Ureter (tissue), 1 donor: ENCODE measurements around the gene EXOC3. TPM values are rescaled to one million over a fixed set of nuclear protein-coding genes. Genes with fewer than 3 reads are reported as not detected.
"Not testable (repeated sequence)": the region's sequence is repeated elsewhere in the genome, so short reads cannot be mapped to it uniquely, and the experiment has no call there.

Source experiments
- DNase-seq: peaks from one replicate; pipeline ENCODE4 v3.0.0-alpha.2; 2020; ENCODE audit warnings: low spot score
- total RNA-seq: library from RNA; stranded (reverse); gene quantifications from one replicate; pipeline ENCODE4 v1.2.4, GENCODE V29; 2023
- donor health status: DM: yes; HTN: yes; CAD: no.

Gene EXOC3
- 63.3 TPM for total RNA-seq

- peak; percentile 74 for DNase-seq
These were observed at the start of gene EXOC3 for GRCh38 chr5:442335-443238. EXOC3 (plus strand) TSS chr5:443176; CDS start chr5:446206, 3,030 bp downstream.

DNA sequence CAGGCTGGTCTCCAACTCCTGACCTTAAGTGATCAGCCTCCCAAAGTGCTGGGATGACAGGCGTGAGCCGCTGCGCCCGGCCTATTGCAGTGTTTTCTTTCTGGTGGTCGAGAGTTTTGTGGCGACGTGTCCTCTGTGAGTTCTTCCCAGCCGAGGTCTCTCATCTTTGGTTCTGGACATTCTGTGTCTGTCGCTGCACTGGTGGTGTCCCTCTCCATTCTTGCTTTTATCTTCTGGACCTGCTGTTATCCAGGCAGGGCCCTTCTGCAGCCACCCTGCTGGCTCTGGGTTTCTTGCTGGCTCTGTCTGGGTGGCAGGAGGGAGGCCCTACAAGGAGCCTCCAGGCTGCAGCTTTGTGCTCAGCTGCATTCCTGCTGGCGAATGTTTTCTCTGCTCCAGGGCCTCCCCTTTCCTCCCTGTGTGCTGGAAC lies 49.1 kb upstream of the EXOC3 start:
- DNase-seq = no peak

GRCh38 chr5:394671-395155 lies 48.3 kb upstream of the EXOC3 start:
- no peak for DNase-seq

DNA sequence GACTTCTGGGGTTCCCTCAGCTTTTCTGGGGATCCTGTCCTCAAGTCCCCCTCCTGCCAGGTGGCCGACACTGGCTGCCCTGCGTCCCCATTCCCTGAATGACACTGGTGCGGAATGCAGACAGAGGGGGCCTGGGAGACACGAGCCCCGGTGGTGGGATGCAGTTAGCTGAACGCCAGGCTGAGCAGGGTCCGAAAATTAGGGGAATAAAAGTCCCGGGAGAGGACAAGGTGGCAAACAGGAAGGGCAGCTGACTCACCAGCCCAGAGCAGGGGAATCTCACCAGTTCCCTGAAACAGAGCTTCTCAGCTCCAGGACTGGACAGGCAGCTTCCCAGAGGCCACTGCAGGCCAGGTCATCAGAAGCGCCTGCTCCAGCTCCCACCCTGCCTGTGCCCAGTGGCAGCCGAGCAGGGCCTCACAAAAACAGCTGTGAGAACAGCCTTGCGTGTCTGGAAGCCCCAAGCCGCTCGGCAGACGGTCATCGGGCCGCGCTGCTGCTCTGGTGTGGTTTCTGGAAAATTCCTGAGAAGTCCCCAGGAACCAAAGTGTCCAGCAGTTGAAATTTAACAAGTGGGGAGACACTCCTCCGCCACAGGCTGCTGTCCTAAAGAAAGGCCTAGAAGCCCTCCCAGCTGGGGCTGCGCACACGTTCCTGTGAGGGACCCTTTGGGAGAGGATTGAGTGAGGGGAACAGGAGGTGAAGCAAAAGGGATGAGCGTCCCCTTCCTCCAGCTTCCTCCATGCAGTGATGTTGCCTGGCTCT lies 47.6 kb upstream of the EXOC3 start:
- no peak for DNase-seq

- no peak for DNase-seq
These were observed 47.0 kb upstream of the EXOC3 start for GRCh38 chr5:395921-396530.

DNA sequence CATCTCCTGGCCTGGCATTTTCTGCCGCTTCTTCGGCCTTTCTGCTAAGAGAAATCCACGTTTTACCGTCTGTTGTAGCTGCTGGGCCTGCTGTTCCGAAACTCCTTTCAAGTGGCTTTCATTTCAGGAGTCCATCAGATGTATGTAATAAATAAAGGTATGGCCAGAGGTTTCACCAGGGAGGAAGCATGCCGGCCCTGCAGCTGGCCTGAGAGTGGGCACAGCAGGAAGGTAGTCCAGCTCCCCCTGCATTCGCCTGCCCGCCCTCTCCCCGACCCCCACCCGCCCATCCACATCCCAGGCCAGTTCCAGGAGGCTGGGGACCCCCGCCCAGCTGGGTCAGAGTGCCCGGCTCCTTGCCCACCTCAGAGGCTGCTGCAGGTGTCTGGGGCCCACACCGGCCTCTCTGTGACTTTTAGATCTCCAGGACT lies 46.4 kb upstream of the EXOC3 start:
- no peak for DNase-seq

- DNase-seq = not testable (repeated sequence)
These were observed 44.9 kb upstream of the EXOC3 start for GRCh38 chr5:398141-398474.

DNA sequence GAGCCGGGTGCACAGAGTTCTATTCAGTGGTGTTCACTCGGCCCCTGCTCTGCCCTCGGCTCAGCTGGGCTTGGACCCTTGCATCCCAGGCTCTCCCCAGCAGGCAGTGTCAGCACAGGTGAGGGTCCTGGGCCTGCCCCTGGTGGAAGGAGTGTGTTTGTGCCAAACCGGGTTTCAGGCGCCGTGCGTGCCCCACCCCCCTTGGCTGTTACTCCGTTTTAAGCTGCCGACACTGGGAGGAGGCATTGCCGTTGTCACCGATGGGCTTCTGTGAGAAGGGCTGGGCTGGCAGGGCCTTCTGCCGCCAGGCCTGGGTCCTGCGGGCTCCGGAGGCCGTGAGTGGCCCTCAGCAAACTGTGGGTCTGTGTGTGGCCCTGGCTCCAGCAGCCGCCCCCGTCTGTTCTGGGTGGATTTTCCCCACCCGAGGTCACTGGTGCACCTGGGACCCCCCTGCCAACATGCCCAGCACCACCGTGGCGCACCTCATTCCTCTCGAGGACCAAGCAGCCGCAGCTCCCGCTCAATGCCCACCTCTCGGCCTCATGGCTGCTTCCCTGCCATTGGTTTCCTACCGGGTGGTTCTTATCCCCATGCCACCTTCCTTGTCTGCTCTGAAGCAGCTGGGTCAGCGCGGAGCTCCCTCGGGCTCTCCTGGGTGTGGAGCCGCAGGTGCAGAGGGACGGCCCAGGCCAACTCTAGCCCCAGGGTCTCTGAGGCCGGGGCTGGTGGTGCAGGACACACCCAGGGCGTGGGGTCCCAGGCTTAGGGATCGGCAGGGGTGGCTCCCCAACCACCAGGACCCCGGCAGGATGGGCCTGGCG lies 44.3 kb upstream of the EXOC3 start:
- DNase-seq = peak; percentile 42

DNA sequence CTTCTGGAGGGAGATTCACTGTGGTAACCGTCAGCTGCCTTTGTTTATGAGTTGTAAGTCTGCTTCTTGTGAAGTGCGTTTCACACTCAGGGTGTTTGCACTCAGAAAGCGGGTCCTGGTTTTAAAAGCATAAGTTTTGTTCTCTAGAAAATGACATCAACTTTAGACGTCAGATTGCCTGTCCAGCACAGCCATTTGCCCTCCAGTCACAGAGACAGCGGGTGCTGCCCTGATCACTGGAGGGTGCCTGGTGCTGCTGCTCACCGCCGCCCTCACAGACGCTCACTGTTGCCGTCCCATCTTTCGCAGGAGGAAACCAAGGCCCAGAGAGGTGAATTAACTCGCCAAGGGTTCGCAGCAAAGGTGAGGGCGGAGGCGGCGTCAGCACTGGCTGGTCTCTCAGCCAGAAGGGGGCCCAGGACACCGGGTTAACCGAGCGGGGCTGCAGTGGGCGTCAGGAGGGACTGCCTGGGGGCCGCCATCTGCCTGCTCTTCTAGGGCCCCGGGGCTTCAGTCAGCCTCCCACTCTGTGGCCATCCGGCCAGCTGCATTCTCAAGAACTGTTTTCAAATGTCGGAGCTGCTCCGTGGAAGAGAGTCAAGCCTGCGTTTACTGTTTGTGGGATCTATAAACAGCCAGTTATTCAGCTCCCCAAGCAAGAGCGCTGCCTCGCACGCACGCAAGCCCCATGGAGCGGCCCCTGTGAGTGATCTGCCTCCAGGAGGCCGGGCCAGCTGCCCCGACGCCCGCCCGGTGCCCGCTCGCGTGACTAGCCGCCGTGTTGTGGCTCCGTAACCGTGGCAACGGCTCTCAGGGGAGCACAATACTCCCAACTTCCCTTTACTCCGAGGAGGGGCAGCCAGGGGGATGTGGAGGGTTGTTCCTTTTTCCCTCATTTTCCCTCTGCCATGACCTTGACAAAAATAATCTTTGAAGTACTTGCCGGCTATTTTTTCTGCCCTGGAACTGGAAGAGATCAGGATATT lies 43.4 kb upstream of the EXOC3 start:
- DNase-seq = peak; percentile 81

DNA sequence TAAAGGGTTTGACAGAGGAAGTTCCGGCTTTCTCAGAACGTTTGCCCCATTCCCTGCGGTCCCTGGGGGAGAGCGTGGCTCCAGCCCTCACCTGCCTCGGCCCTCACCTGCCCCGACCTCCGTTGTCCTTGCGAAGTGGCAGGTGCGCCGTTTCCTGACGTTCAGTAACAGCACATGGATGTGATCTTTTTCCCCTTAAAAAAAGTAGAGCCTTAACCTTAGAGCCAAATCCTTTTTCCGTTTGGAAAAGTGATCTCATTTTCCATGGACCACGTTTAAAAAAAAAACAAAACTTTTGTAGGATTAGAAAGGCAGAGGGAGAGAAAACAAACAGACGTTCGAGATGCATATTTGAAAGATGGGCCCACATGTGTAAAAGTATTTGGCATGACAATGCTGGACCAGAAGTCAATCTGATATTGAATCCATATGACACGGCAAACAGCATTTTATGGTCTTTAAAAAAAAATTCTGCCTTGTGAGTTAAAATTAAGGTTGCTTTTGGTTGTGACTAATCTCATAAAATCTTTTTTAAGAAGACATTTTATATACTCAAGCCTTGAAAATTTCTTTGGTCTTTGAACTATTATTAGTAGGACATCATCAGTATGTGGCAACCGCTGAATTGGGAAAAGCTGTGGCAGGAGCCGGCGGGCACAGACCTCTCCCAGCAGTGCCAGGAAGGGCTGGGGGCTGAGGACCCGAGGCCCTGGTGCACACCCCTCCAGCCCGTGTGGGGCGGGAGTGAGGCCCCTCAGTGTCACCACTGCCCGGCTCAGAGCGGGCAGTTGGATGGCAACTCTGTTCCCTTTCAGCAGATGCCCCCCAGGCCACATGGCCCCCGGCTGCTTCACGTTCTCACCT lies 42.5 kb upstream of the EXOC3 start:
- DNase-seq = peak; percentile 43

DNA sequence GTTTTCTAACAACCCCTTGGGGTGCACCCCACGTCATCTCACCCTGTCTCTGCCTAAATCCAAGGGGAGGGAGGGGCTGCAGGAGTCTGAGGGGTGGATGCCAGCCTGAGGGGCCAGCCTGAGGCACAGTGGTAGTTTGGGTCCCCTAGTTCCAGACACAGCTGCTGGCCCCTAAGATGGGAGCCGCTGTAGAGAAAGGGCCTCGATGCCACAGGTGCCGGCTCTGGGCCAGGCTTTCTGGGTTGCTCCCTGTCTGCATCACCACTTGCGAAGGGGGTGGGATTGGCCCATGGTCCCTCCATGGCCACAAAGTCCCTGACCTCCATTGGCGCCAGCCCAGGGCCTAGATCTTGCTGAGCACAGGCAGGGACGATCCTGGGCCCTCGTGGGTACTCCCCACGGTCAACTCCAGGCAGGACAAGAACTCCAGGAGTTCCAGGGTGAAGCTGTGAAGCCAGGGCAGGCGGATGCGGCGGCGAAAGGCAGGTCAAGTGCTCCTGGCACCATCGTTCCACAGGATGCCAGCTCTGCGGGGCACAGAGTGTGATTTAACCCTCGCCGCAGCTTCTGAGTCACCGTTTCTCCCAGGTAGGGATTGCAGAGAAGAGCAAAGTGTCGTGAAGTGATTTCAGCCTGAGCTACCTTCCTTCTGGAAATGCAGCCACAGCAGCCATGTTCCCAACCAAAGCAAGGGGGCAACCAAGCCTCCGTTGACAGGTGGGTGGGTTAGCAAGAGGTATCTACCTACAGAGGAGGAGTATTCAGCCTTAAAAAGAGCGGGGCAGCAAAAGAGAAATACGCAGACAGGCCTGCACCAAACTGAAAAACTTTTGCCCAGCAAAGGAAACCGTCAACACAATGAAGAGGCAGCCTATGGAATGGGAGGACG lies 41.6 kb upstream of the EXOC3 start:
- no peak for DNase-seq

DNA sequence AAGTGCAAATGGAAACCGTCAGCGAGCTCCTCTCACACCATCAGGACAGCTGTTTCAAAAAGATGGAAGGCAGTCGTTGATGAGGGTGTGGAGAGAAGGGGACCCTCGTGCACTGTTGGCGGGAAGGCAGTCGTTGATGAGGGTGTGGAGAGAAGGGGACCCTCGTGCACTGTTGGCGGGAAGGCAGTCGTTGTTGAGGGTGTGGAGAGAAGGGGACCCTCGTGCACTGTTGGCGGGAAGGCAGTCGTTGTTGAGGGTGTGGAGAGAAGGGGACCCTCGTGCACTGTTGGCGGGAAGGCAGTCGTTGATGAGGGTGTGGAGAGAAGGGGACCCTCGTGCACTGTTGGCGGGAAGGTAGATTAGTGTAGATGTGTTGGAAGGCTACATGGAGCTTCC lies 40.8 kb upstream of the EXOC3 start:
- not testable (repeated sequence) for DNase-seq

GRCh38 chr5:402615-403359 lies 40.2 kb upstream of the EXOC3 start:
- no peak for DNase-seq

DNA sequence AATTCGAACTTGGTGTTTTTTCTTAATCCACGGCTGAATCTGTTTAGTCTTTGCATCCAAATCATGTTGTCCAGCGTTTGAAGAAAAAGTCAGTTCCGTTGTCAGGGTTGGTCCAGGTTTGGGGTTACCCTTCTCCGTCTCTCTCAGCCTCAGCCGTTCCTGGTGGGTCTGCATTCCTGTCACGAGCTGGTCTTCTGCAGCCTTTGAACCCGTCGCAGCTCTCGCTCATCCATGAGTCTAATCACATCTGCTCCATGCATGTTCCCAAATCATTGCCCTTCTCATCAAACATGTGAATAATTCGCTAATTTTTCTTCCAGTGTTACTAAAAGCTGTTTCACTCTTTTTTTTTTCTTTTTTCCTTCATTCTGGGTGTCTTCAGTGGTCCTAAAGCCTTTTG lies 39.0 kb upstream of the EXOC3 start:
- no peak for DNase-seq

DNA sequence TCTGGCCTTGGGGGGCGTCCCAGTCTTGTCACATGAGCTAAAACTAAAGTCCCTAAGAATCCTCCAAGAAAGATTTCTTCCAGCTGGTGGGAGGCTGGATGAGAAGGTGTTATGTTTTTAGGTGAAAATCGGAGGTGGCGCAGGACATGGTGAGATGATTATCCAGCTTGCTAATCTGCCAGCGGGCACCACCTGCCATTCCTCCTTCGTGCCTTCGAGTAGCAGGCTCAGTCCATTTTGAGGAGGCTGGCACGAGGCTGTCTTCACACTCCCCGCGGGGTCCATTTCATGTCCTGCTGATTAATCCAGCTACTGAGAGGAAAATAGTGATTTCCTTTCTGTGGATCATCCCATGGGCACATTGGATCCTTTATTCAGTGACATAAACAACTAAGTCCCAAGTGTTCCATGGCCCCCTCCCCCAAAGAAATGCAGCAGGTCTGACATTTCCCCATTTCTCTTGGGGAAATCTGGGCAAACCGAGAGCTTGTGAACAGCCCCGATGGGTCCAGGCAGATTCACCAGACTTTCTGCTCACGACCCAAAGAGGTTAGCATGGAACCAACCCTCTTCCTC lies 38.2 kb upstream of the EXOC3 start:
- DNase-seq = no peak

DNA sequence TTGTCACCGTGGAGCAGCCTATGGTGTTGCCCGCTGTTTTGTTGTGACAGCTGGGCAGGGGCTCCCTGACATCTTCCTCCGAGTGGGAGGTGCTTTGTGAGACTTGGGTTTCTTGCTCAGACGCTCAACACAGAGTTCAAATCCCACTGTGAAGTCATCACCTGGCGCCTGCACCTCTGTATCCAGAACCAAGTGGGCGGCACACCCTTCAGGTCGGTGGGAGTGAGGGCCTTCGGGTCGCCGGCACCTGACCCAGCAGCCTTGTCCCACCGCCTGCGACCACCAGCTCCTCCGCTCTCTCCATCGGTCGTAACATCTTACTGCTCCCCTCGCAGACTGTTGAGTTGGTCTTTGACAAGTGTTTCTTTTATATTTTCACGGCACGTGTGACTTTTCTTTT lies 37.6 kb upstream of the EXOC3 start:
- DNase-seq = no peak

- DNase-seq = no peak
These were observed 36.9 kb upstream of the EXOC3 start for GRCh38 chr5:406041-406440.
